H9 (cell line): ENCODE data around the gene SERPINB3. TPM values are rescaled to one million over a fixed set of nuclear protein-coding genes. Genes with fewer than 3 reads are reported as not detected.
"Not testable (repeated sequence)": the region's sequence is repeated elsewhere in the genome, so short reads cannot be mapped to it uniquely, and the experiment has no call there.

Source experiments
- DNase-seq: peaks from one replicate; pipeline ENCODE4 v3.0.0-alpha.2; 2017
- H2AFZ ChIP-seq: one replicate; pipeline ENCODE4 v1.6.1; 2013; ENCODE audit warnings: mild to moderate bottlenecking, low read length, control low read depth, moderate library complexity
- H2AK5ac ChIP-seq: 2 replicates; pipeline ENCODE4 v1.6.1; 2013; ENCODE audit warnings: low read length, control low read depth, mixed read lengths; ENCODE audit not compliant: insufficient read length
- H2BK120ac ChIP-seq: one replicate; pipeline ENCODE4 v1.6.1; 2013; ENCODE audit warnings: low read depth, mild to moderate bottlenecking, low read length, control low read depth, inconsistent platforms; ENCODE audit not compliant: poor library complexity, severe bottlenecking
- H2BK12ac ChIP-seq: 2 replicates; pipeline ENCODE4 v1.6.1; 2013; ENCODE audit warnings: low read length, control low read depth, mixed read lengths, low read depth; ENCODE audit not compliant: insufficient read length
- H2BK15ac ChIP-seq: 2 replicates; pipeline ENCODE4 v1.6.1; 2013; ENCODE audit warnings: low read depth, low read length, control low read depth
- H2BK20ac ChIP-seq: one replicate; pipeline ENCODE4 v1.6.1; 2013; ENCODE audit warnings: low read depth, mild to moderate bottlenecking, low read length, control low read depth, inconsistent platforms; ENCODE audit not compliant: poor library complexity, severe bottlenecking
- H2BK5ac ChIP-seq: 2 replicates; pipeline ENCODE4 v1.6.1; 2013; ENCODE audit warnings: low read length, control low read depth, mixed read lengths; ENCODE audit not compliant: insufficient read length
- H3K14ac ChIP-seq: 2 replicates; pipeline ENCODE4 v1.6.1; 2013; ENCODE audit warnings: low read length, control low read depth; ENCODE audit not compliant: insufficient read depth
- H3K18ac ChIP-seq: 2 replicates; pipeline ENCODE4 v1.6.1; 2013; ENCODE audit warnings: low read depth, mild to moderate bottlenecking, mixed read lengths, low read length, control low read depth; ENCODE audit not compliant: insufficient read length
- H3K23ac ChIP-seq: 2 replicates; pipeline ENCODE4 v1.6.1; 2013; ENCODE audit warnings: low read length, control low read depth, mixed read lengths, low read depth; ENCODE audit not compliant: insufficient read length
- H3K23me2 ChIP-seq: 2 replicates; pipeline ENCODE4 v1.6.1; 2013; ENCODE audit warnings: low read depth, mild to moderate bottlenecking, mixed read lengths, low read length, control low read depth; ENCODE audit not compliant: insufficient read length, poor library complexity, severe bottlenecking
- H3K27ac ChIP-seq: 2 replicates; pipeline ENCODE4 v1.5.1; 2013; ENCODE audit warnings: low read length, control low read depth, mixed read lengths, low read depth; ENCODE audit not compliant: insufficient read length
- H3K27me3 ChIP-seq: 2 replicates; pipeline ENCODE4 v1.6.1; 2013; ENCODE audit warnings: low read length, control low read depth, inconsistent platforms; ENCODE audit not compliant: insufficient read depth
- H3K4ac ChIP-seq: 2 replicates; pipeline ENCODE4 v1.6.1; 2013; ENCODE audit warnings: low read depth, mild to moderate bottlenecking, control low read depth, inconsistent platforms, low read length, moderate library complexity
- H3K4me1 ChIP-seq: 2 replicates; pipeline ENCODE4 v1.6.1; 2013; ENCODE audit warnings: low read length, control low read depth, inconsistent platforms; ENCODE audit not compliant: insufficient read depth
- H3K4me2 ChIP-seq: 2 replicates; pipeline ENCODE4 v1.6.1; 2013; ENCODE audit warnings: low read length, control low read depth, mixed read lengths; ENCODE audit not compliant: insufficient read length, insufficient read depth
- H3K56ac ChIP-seq: 2 replicates; pipeline ENCODE4 v1.6.1; 2013; ENCODE audit warnings: low read depth, mild to moderate bottlenecking, mixed read lengths, low read length, control low read depth; ENCODE audit not compliant: insufficient read length
- H3K79me1 ChIP-seq: 2 replicates; pipeline ENCODE4 v1.6.1; 2013; ENCODE audit warnings: low read depth, mild to moderate bottlenecking, moderate library complexity, low read length, control low read depth, inconsistent platforms; ENCODE audit not compliant: insufficient read depth, poor library complexity, severe bottlenecking
- H3K79me2 ChIP-seq: 2 replicates; pipeline ENCODE4 v1.6.1; 2013; ENCODE audit warnings: low read length, control low read depth, inconsistent platforms; ENCODE audit not compliant: insufficient read depth
- H3K9ac ChIP-seq: 2 replicates; pipeline ENCODE4 v1.6.1; 2013; ENCODE audit warnings: low read length, control low read depth, mixed read lengths; ENCODE audit not compliant: insufficient read length; ENCODE audit errors: extremely low read depth
- H3K9me3 ChIP-seq: one replicate; pipeline ENCODE4 v1.6.1; 2013; ENCODE audit warnings: low read depth, low read length, inconsistent platforms; ENCODE audit not compliant: control insufficient read depth
- H3T11ph ChIP-seq: one replicate; pipeline ENCODE4 v1.6.1; 2013; ENCODE audit warnings: mild to moderate bottlenecking, low read length, control low read depth, inconsistent platforms
- H4K20me1 ChIP-seq: one replicate; pipeline ENCODE4 v1.6.1; 2013; ENCODE audit not compliant: control insufficient read depth, insufficient read length, insufficient read depth
- H4K5ac ChIP-seq: 2 replicates; pipeline ENCODE4 v1.6.1; 2013; ENCODE audit warnings: low read depth, mild to moderate bottlenecking, mixed read lengths, low read length, control low read depth; ENCODE audit not compliant: insufficient read length
- H4K8ac ChIP-seq: replicated peaks from 2 replicates; pipeline ENCODE4 v1.6.1; 2013; ENCODE audit warnings: low read length, control low read depth, mixed read lengths, low read depth; ENCODE audit not compliant: insufficient read length
- H4K91ac ChIP-seq: 2 replicates; pipeline ENCODE4 v1.6.1; 2013; ENCODE audit warnings: low read depth, mild to moderate bottlenecking, moderate library complexity, mixed read lengths, low read length, control low read depth; ENCODE audit not compliant: insufficient read length
- H3K27ac Mint-ChIP-seq, 3 experiments: 2 replicates in 2 of 3; 3 replicates in 1 of 3; pipeline ENCODE4 v1.8.0; 2020 to 2021; ENCODE audit warnings: mixed read lengths in 3 of 3, mild to moderate bottlenecking in 1 of 3, moderate library complexity in 1 of 3
- H3K27me3 Mint-ChIP-seq: 2 replicates; pipeline ENCODE4 v1.8.0; 2021; ENCODE audit warnings: low read depth, mild to moderate bottlenecking, moderate library complexity, mixed read lengths
- H3K36me3 Mint-ChIP-seq, 3 experiments: 2 replicates in 2 of 3; 3 replicates in 1 of 3; pipeline ENCODE4 v1.8.0; 2020 to 2021; ENCODE audit warnings: low read depth in 3 of 3, mixed read lengths in 3 of 3; ENCODE audit not compliant: insufficient read depth in 1 of 3
- H3K4me1 Mint-ChIP-seq, 2 experiments: 2 replicates each; pipeline ENCODE4 v1.8.0; 2020; ENCODE audit warnings: mixed read lengths in 2 of 2
- H3K4me3 Mint-ChIP-seq, 2 experiments: 2 replicates in 1 of 2; 3 replicates in 1 of 2; pipeline ENCODE4 v1.8.0; 2020 to 2021; ENCODE audit warnings: mild to moderate bottlenecking in 2 of 2, mixed read lengths in 2 of 2, moderate library complexity in 1 of 2
- H3K9me3 Mint-ChIP-seq, 2 experiments: 2 replicates in 1 of 2; 3 replicates in 1 of 2; pipeline ENCODE4 v1.8.0; 2020; ENCODE audit warnings: mild to moderate bottlenecking in 2 of 2, mixed read lengths in 2 of 2, moderate library complexity in 1 of 2
- WGBS: extraction: QIAGEN DNeasy Blood & Tissue Kit; methylation state at CpG from one replicate; pipeline ENCODE4 v1.1.7; 2013; ENCODE audit warnings: missing lambda C conversion rate, low lambda C conversion rate, mixed read lengths; ENCODE audit not compliant: insufficient read length; ENCODE audit errors: extremely low coverage; 5-methylcytosine and 5-hydroxymethylcytosine counted together
- total RNA-seq: library from RNA; stranded (reverse); gene quantifications from 2 replicates; pipeline ENCODE4 v1.2.1, GENCODE V29; 2021

Gene SERPINB3
- total RNA-seq, 1 experiment from 2014 or later: 1.7 TPM

GRCh38 chr18:63650271-63650670 lies 11.4 kb downstream of the SERPINB3 start:
- H3K79me1 ChIP-seq, H3K4me2 ChIP-seq, H3K36me3 Mint-ChIP-seq, DNase-seq, H2BK5ac ChIP-seq, H3K4me1 ChIP-seq, H2AFZ ChIP-seq, H3K27me3 Mint-ChIP-seq, H3T11ph ChIP-seq, H3K9me3 Mint-ChIP-seq, H3K56ac ChIP-seq, H3K9me3 ChIP-seq, H2BK12ac ChIP-seq, H4K5ac ChIP-seq, H4K20me1 ChIP-seq, H3K23me2 ChIP-seq, H3K9ac ChIP-seq, H3K14ac ChIP-seq, H3K18ac ChIP-seq, H2AK5ac ChIP-seq, H2BK120ac ChIP-seq, H3K4me3 Mint-ChIP-seq, H2BK15ac ChIP-seq, H4K8ac ChIP-seq, H3K79me2 ChIP-seq, H3K4ac ChIP-seq, H3K27me3 ChIP-seq, H2BK20ac ChIP-seq, H3K27ac ChIP-seq, H4K91ac ChIP-seq, H3K23ac ChIP-seq: not testable (repeated sequence)
- Mint-ChIP-seq H3K4me1 (peaks cover 17 to 28% of the 10 kb centered on the region in 2 experiments), H3K27ac (0 out of 7 replicates have a peak overlapping the region, but pooled peaks of 1 of the 3 experiments have one; percentile 14)
- WGBS: no CpG with 5 or more reads among the region's 3 CpGs
